Right kidney (tissue), 1 donor: Measurements from ENCODE around the gene KRTAP1-3.
"Not testable (repeated sequence)": the region's sequence is repeated elsewhere in the genome, so short reads cannot be mapped to it uniquely, and the experiment has no call there.

Source experiments
- DNase-seq: peaks from one replicate; pipeline ENCODE4 v3.0.0-alpha.2; 2016

KRTAP1-3 gene

GRCh38 chr17:41054556-41054955 lies 19.9 kb upstream of the KRTAP1-3 start:
- DNase-seq: not testable (repeated sequence)

GRCh38 chr17:41054025-41054424 lies 19.4 kb upstream of the KRTAP1-3 start:
- no peak for DNase-seq

GRCh38 chr17:41052566-41052965 lies 17.9 kb upstream of the KRTAP1-3 start:
- no peak for DNase-seq

GRCh38 chr17:41049110-41049509 lies 14.4 kb upstream of the KRTAP1-3 start:
- no peak for DNase-seq

GRCh38 chr17:41048441-41048840 lies 13.8 kb upstream of the KRTAP1-3 start:
- DNase-seq: no peak

- DNase-seq: not testable (repeated sequence)
These were observed 12.2 kb upstream of the KRTAP1-3 start, which contains the start of gene KRTAP2-1 for GRCh38 chr17:41046735-41047465. Gene KRTAP2-1 (minus strand): TSS chr17:41047316. CDS start chr17:41047267, 49 bp downstream.

GRCh38 chr17:41042953-41043352 lies 8.3 kb upstream of the KRTAP1-3 start:
- DNase-seq: no peak

GRCh38 chr17:41040783-41041571 lies 6.3 kb upstream of the KRTAP1-3 start, which contains the start of gene KRTAP1-1:
Gene KRTAP1-1 (minus strand): TSS chr17:41041450. CDS start chr17:41041397, 53 bp downstream.
- not testable (repeated sequence) for DNase-seq

GRCh38 chr17:41037853-41038350 lies 3.2 kb upstream of the KRTAP1-3 start:
- no peak for DNase-seq

- no peak for DNase-seq
These were observed 4.9 kb downstream of the KRTAP1-3 start, which contains the start of gene KRTAP1-4 for GRCh38 chr17:41029633-41030245. Gene KRTAP1-4 (minus strand): TSS chr17:41030195. CDS start chr17:41030078, 117 bp downstream.

- DNase-seq: no peak
These were observed 7.8 kb downstream of the KRTAP1-3 start, which contains the start of gene KRTAP1-5 for GRCh38 chr17:41026715-41027471. Gene KRTAP1-5 (minus strand): TSS chr17:41027208. CDS start chr17:41027155, 53 bp downstream.

GRCh38 chr17:41024697-41025096 lies 10.0 kb downstream of the KRTAP1-3 start:
- DNase-seq: no peak

GRCh38 chr17:41020336-41020735 lies 14.3 kb downstream of the KRTAP1-3 start:
- no peak for DNase-seq

GRCh38 chr17:41019415-41019814 lies 15.3 kb downstream of the KRTAP1-3 start:
- no peak for DNase-seq

- DNase-seq: no peak
These were observed 16.1 kb downstream of the KRTAP1-3 start for GRCh38 chr17:41018541-41018940.

GRCh38 chr17:41016578-41017215 lies 18.0 kb downstream of the KRTAP1-3 start:
- no peak for DNase-seq

- no peak for DNase-seq
These were observed 19.2 kb downstream of the KRTAP1-3 start for GRCh38 chr17:41015454-41015853.

- no peak for DNase-seq
These were observed 21.1 kb downstream of the KRTAP1-3 start for GRCh38 chr17:41013606-41014005.

GRCh38 chr17:41013181-41013580 lies 21.5 kb downstream of the KRTAP1-3 start:
- no peak for DNase-seq

GRCh38 chr17:41012326-41013120 lies 22.2 kb downstream of the KRTAP1-3 start:
- DNase-seq: no peak
